HPDE6-E6E7 (cell line): ENCODE results near the gene ELAVL1.
"Not testable (repeated sequence)": the region's sequence is repeated elsewhere in the genome, so short reads cannot be mapped to it uniquely, and the experiment has no call there.

ENCODE experiments used
- DNase-seq: peaks from one replicate; pipeline ENCODE4 v3.0.0; 2011; ENCODE audit warnings: missing footprints; ENCODE audit errors: extremely low spot score

ELAVL1 gene

GRCh38 chr19:7933828-7934725 is 71.4 kb downstream of the ELAVL1 start:
- no peak for DNase-seq

- DNase-seq, result no peak
These were observed 72.0 kb downstream of the ELAVL1 start for GRCh38 chr19:7933411-7933810.

GRCh38 chr19:7932930-7933300 is 72.5 kb downstream of the ELAVL1 start:
- DNase-seq, result no peak

GRCh38 chr19:7932276-7932929 is 73.0 kb downstream of the ELAVL1 start:
- DNase-seq, result no peak

GRCh38 chr19:7931221-7932061 is 74.0 kb downstream of the ELAVL1 start:
- no peak for DNase-seq

GRCh38 chr19:7930765-7931164 is 74.7 kb downstream of the ELAVL1 start:
- DNase-seq, result no peak

GRCh38 chr19:7930030-7930429 is 75.4 kb downstream of the ELAVL1 start:
- DNase-seq, result not testable (repeated sequence)

- DNase-seq, result no peak
These were observed 76.4 kb downstream of the ELAVL1 start for GRCh38 chr19:7928741-7929701.

- DNase-seq, result no peak
These were observed 77.1 kb downstream of the ELAVL1 start for GRCh38 chr19:7928334-7928706.

- no peak for DNase-seq
These were observed 77.7 kb downstream of the ELAVL1 start for GRCh38 chr19:7927605-7928333.

GRCh38 chr19:7926727-7927604 is 78.5 kb downstream of the ELAVL1 start:
- no peak for DNase-seq

- DNase-seq, result no peak
These were observed 79.3 kb downstream of the ELAVL1 start, which contains the start of gene CTXN1 for GRCh38 chr19:7926021-7926726. CTXN1 (minus strand) TSS chr19:7926135; CDS start chr19:7925538, 597 bp downstream.

- DNase-seq, result no peak
These were observed 80.1 kb downstream of the ELAVL1 start for GRCh38 chr19:7925171-7925851.

- no peak for DNase-seq
These were observed 80.7 kb downstream of the ELAVL1 start for GRCh38 chr19:7924651-7925170.

- no peak for DNase-seq
These were observed 81.2 kb downstream of the ELAVL1 start for GRCh38 chr19:7924241-7924640.

- no peak for DNase-seq
These were observed 81.9 kb downstream of the ELAVL1 start for GRCh38 chr19:7923295-7924191.

GRCh38 chr19:7922836-7923195 is 82.6 kb downstream of the ELAVL1 start:
- DNase-seq, result no peak
